Neural progenitor cell (in vitro differentiated cells): ENCODE measurements around the gene CDK3. TPM values are rescaled to one million over a fixed set of nuclear protein-coding genes. Genes with fewer than 3 reads are reported as not detected.
"Not testable (repeated sequence)": the region's sequence is repeated elsewhere in the genome, so short reads cannot be mapped to it uniquely, and the experiment has no call there.

Source experiments
- DNase-seq: peaks from one replicate; pipeline ENCODE4 v3.0.0-alpha.2; 2016; ENCODE audit warnings: low spot score
- H2AFZ ChIP-seq: fragments of 200-600 bp; sonication (generic); replicated peaks from 2 replicates; pipeline ENCODE4 v1.6.1; 2016; ENCODE audit warnings: antibody characterized with exemption
- H3F3A ChIP-seq: fragments of 200-600 bp; sonication (generic); 2 replicates; pipeline ENCODE4 v1.6.1; 2016; ENCODE audit warnings: antibody characterized with exemption, low read depth
- H3K27ac ChIP-seq: fragments of 200-600 bp; sonication (generic); 2 replicates; pipeline ENCODE4 v1.5.1; 2016; ENCODE audit warnings: mild to moderate bottlenecking
- H3K27me3 ChIP-seq: fragments of 200-600 bp; sonication (generic); 2 replicates; pipeline ENCODE4 v1.6.1; 2016; ENCODE audit warnings: mild to moderate bottlenecking, moderate library complexity
- H3K36me3 ChIP-seq: fragments of 200-600 bp; sonication (generic); 2 replicates; pipeline ENCODE4 v1.5.1; 2016
- H3K4me1 ChIP-seq: fragments of 200-600 bp; sonication (generic); 2 replicates; pipeline ENCODE4 v1.6.1; 2016; ENCODE audit warnings: mixed run types
- H3K4me2 ChIP-seq: fragments of 200-600 bp; sonication (generic); 2 replicates; pipeline ENCODE4 v1.6.1; 2016
- H3K4me3 ChIP-seq: fragments of 200-600 bp; sonication (generic); 2 replicates; pipeline ENCODE4 v1.5.1; 2016
- H3K79me2 ChIP-seq: fragments of 200-600 bp; sonication (generic); 2 replicates; pipeline ENCODE4 v1.6.1; 2016; ENCODE audit warnings: low read depth
- H3K9ac ChIP-seq: fragments of 200-600 bp; sonication (generic); 2 replicates; pipeline ENCODE4 v1.6.1; 2016
- H3K9me3 ChIP-seq: fragments of 200-600 bp; sonication (generic); 2 replicates; pipeline ENCODE4 v1.5.1; 2016; ENCODE audit warnings: low read depth
- H4K20me1 ChIP-seq: fragments of 200-600 bp; sonication (generic); 2 replicates; pipeline ENCODE4 v1.6.1; 2016; ENCODE audit warnings: low read depth
- H3K27ac Mint-ChIP-seq: 3 replicates; pipeline ENCODE4 v1.8.0; 2021; ENCODE audit warnings: mixed read lengths
- H3K27me3 Mint-ChIP-seq: 2 replicates; pipeline ENCODE4 v1.8.0; 2022; ENCODE audit warnings: low read depth, mild to moderate bottlenecking, inconsistent platforms, moderate library complexity, mixed read lengths; ENCODE audit not compliant: insufficient read depth
- H3K36me3 Mint-ChIP-seq: 3 replicates; pipeline ENCODE4 v1.8.0; 2021; ENCODE audit warnings: mixed read lengths
- H3K4me1 Mint-ChIP-seq: 3 replicates; pipeline ENCODE4 v1.8.0; 2021; ENCODE audit warnings: mixed read lengths
- H3K4me3 Mint-ChIP-seq: 3 replicates; pipeline ENCODE4 v1.8.0; 2021; ENCODE audit warnings: mild to moderate bottlenecking, moderate library complexity, mixed read lengths
- H3K9me3 Mint-ChIP-seq: 3 replicates; pipeline ENCODE4 v1.8.0; 2020; ENCODE audit warnings: mixed read lengths
- EZH2 ChIP-seq: fragments of 200-600 bp; sonication (generic); IDR thresholded peaks from 2 replicates; pipeline ENCODE4 v1.6.1; 2017; ENCODE audit warnings: antibody characterized with exemption, mild to moderate bottlenecking, moderate library complexity
- EZH2phosphoT487 ChIP-seq: fragments of 200-600 bp; sonication (generic); IDR thresholded peaks from 2 replicates; pipeline ENCODE4 v1.6.1; 2017; ENCODE audit warnings: antibody characterized with exemption
- total RNA-seq: library from RNA; depleted of rRNA; stranded (reverse); fragments of >200 nt; gene quantifications from 2 replicates; pipeline ENCODE4 v1.2.3, GENCODE V29; 2015; ENCODE audit warnings: low replicate concordance
- TF ChIP-seq, protein P1 (sequence below): fragments of 200-600 bp; sonication (generic); IDR thresholded peaks from 2 replicates; pipeline ENCODE4 v1.5.1; 2017; ENCODE audit warnings: antibody characterized with exemption, mild to moderate bottlenecking

CDK3 gene
- total RNA-seq, 1 donor from 2014 or later = 3.0 TPM

DNA sequence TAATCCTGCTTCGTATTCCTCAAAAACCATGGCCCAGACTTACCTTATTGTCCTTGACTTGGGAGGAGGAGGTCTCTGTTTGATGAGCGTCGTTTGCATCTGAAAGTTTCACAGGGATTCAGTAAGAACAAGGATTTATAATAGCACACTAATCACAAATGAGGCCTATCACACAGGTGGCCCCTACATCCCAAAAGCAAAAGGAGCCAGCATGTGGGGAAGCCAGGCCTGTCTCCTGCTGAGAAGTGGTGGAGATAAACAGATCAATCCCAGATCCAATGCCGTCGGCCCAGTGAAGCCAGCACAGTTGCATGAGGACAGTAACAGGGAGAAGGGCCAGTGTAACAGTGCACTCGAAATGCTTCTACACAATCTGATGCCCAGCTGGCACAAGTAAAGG is 39.7 kb downstream of the CDK3 start:
- DNase-seq = no peak
- peaks cover 7% of the 10 kb centered on the region for H3K4me1 Mint-ChIP-seq
- H3K27ac ChIP-seq = no peak overlapping the region
- TF ChIP-seq, protein P1, sequence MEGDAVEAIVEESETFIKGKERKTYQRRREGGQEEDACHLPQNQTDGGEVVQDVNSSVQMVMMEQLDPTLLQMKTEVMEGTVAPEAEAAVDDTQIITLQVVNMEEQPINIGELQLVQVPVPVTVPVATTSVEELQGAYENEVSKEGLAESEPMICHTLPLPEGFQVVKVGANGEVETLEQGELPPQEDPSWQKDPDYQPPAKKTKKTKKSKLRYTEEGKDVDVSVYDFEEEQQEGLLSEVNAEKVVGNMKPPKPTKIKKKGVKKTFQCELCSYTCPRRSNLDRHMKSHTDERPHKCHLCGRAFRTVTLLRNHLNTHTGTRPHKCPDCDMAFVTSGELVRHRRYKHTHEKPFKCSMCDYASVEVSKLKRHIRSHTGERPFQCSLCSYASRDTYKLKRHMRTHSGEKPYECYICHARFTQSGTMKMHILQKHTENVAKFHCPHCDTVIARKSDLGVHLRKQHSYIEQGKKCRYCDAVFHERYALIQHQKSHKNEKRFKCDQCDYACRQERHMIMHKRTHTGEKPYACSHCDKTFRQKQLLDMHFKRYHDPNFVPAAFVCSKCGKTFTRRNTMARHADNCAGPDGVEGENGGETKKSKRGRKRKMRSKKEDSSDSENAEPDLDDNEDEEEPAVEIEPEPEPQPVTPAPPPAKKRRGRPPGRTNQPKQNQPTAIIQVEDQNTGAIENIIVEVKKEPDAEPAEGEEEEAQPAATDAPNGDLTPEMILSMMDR = no peak
- no peak for TF ChIP-seq EZH2phosphoT487
- TF ChIP-seq EZH2 = no peak
- H3K4me3 ChIP-seq = no peak overlapping the region
- H2AFZ ChIP-seq = no peak overlapping the region
- H3K4me3 Mint-ChIP-seq = no peak overlapping the region
- H3K4me1 ChIP-seq = peaks cover 18% of the 10 kb centered on the region
- H3K27me3 ChIP-seq = no peaks in the 10 kb centered on the region
- peaks cover 49% of the 10 kb centered on the region for H3K36me3 Mint-ChIP-seq
- no peaks in the 10 kb centered on the region for H3K36me3 ChIP-seq
- no peak overlapping the region for H3K4me2 ChIP-seq
- no peaks in the 10 kb centered on the region for H3K79me2 ChIP-seq
- H3K9me3 Mint-ChIP-seq = no peaks in the 10 kb centered on the region
- H3K27me3 Mint-ChIP-seq = no peaks in the 10 kb centered on the region
- H3F3A ChIP-seq = peaks cover 34% of the 10 kb centered on the region
- H4K20me1 ChIP-seq = no peaks in the 10 kb centered on the region
- H3K27ac Mint-ChIP-seq = no peak overlapping the region
- no peaks in the 10 kb centered on the region for H3K9me3 ChIP-seq
- H3K9ac ChIP-seq = no peak overlapping the region

DNA sequence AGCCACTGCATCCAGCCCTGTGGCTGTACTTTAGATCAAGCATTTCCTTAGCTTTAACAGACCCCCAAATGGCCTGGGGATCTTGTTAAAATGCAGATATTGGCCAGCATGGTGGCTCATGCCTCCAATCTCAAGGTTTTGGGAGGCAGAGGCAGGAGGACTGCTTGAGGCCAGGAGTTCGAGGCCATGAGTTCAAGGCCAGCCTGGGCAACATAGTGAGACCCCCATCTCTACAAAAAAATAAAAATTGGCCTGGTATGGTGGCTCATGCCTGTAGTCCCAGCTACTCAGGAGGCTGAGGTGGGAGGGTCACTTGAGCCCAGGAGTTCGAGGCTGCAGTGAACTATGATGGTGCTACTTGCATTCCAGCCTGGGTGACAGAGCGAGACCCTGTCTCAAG is 42.2 kb downstream of the CDK3 start:
- H3K36me3 Mint-ChIP-seq = peaks cover 61% of the 10 kb centered on the region
- not testable (repeated sequence) for H3K4me3 Mint-ChIP-seq, DNase-seq, H3K9me3 ChIP-seq, H3K4me3 ChIP-seq, H3K4me1 Mint-ChIP-seq, H3K9me3 Mint-ChIP-seq, H3K79me2 ChIP-seq, H3K27me3 Mint-ChIP-seq, H3K27ac Mint-ChIP-seq, H4K20me1 ChIP-seq, H3K4me2 ChIP-seq, H3K27ac ChIP-seq, H3K9ac ChIP-seq, H3K4me1 ChIP-seq, H3K27me3 ChIP-seq, H3K36me3 ChIP-seq, H2AFZ ChIP-seq
- H3F3A ChIP-seq = peaks cover 18% of the 10 kb centered on the region

DNA sequence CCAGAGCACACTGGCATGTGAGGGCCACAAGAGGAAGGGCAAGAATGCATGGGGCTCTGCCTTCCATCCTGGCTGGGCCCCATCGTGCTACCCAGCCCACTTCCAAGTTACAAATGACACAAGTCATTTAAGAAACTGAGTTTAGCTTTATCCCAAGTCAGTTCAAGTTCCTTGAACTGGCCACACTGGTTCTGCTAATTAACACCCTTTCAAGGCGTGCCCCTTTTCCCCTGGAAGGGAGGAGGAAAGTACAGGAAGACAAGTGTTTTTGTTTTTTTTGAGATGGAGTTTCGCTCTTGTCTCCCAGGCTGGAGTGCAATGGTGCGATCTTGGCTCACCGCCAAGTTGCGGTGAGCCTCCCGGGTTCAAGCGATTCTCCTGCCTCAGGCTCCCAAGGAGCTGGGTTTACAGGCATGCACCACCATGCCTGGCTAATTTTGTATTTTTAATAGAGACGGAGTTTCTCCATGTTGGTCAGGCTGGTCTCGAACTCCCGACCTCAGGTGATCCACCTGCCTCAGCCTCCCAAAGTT is 43.9 kb downstream of the CDK3 start:
- H3K9ac ChIP-seq, H3K27ac ChIP-seq, H3K4me2 ChIP-seq, H3K27me3 Mint-ChIP-seq, H3K4me3 Mint-ChIP-seq, H2AFZ ChIP-seq, H4K20me1 ChIP-seq, H3K27ac Mint-ChIP-seq, H3K9me3 Mint-ChIP-seq, H3K36me3 ChIP-seq, H3K4me3 ChIP-seq, H3K27me3 ChIP-seq, H3K4me1 Mint-ChIP-seq, H3K79me2 ChIP-seq, H3K9me3 ChIP-seq, DNase-seq, H3K4me1 ChIP-seq: not testable (repeated sequence)
- peaks cover 58% of the 10 kb centered on the region for H3K36me3 Mint-ChIP-seq
- peaks cover 11% of the 10 kb centered on the region for H3F3A ChIP-seq

DNA sequence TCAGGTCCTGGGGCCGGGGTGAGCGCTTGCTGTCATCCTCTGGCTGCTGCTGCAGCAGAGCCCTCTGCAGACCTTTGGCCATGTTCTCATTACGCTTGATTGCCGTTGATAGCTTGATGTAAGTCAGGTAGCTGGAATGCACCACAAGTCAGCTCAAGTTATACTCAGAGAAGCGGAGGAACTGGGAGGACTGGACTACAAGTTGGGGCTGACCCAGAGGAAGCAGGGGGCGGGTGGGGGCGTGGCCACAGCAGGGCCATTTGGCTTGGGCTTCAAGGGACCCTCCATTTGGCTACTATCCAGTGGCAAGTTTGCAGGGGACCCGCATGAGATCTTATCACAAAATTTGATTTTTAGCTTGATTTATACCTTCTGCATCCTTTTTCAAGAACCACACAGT is 45.4 kb downstream of the CDK3 start:
- Mint-ChIP-seq H3K27ac (no peak overlapping the region), H3K36me3 (peaks cover 57% of the 10 kb centered on the region), H3K4me3 (no peak overlapping the region), H3K27me3 (peaks cover 2% of the 10 kb centered on the region), H3K4me1 (peaks cover 4% of the 10 kb centered on the region), H3K9me3 (no peaks in the 10 kb centered on the region)
- Histone ChIP-seq H3K79me2 (no peaks in the 10 kb centered on the region), H4K20me1 (no peaks in the 10 kb centered on the region), H3K4me1 (peaks cover 11% of the 10 kb centered on the region), H3K4me2 (no peak overlapping the region), H3F3A (peaks cover 25% of the 10 kb centered on the region), H3K4me3 (no peak overlapping the region), H3K27me3 (no peaks in the 10 kb centered on the region), H3K9me3 (no peaks in the 10 kb centered on the region), H3K9ac (no peak overlapping the region), H3K36me3 (peaks cover 5% of the 10 kb centered on the region), H2AFZ (no peak overlapping the region), H3K27ac (no peak overlapping the region)
- DNase-seq = no peak
- TF ChIP-seq EZH2phosphoT487 (no peak), EZH2 (no peak)
- TF ChIP-seq, protein P1 = no peak
